ENCODE results near the gene BSCL2. TPM values are rescaled to one million over a fixed set of nuclear protein-coding genes. Genes with fewer than 3 reads are reported as not detected.

BSCL2 gene
- polyA plus RNA-seq, 3 donors: 43.5 to 65.7 (median 63.3) TPM

DNA sequence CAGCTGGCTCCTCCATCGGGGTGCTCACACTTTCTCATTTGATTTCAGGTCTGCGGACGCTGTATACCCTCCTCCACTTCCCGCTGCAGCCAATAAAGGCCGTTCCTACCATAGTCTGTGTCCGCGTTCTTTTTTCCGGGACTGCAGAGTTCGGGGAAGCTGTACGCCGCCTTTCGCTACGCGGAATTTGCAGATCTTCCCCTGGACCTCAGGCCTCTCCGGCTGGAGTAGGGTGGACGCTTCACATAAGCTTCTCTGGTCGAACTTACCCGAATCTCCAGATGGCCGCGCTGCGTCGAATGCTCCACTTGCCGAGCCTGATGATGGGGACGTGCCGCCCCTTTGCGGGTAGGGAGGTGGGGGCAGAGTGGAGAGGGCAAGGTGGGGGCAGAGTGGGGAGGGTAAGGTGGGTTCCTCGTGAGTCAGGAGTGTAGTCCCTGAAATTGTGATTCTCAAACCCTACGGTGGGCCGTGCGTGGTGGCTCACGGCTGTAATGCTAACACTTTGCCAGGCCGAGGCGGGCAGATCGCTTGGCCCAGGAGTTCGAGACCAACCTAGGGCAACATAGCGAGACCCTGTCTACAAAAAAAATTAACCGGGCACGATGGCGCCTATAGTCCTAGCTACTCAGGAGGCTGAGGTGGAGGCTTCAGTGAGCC is 41.5 kb downstream of the BSCL2 start:
- WGBS (ENCODE audit: insufficient coverage): 10% methylated on average over 39 of the region's 39 CpGs
- Mint-ChIP-seq H3K4me3 (peak overlapping the region; percentile 92 to 97), H3K4me1 (peaks cover 47% of the 10 kb centered on the region), H3K27me3 (ENCODE audit: low read depth in 3 of 3) (no peaks in the 10 kb centered on the region), H3K36me3 (peaks cover 14 to 33% of the 10 kb centered on the region in 2 donors), H3K9me3 (no peaks in the 10 kb centered on the region), H3K27ac (peak overlapping the region; percentile 80 to 94 (median 92))
- peaks cover 29 to 32% of the 10 kb centered on the region in 2 donors for H3K4me1 ChIP-seq (ENCODE audit: control insufficient read depth in 1 of 2, insufficient read depth in 2 of 2, low read length in 2 of 2)
- peak overlapping the region; percentile 90 for H3K4me2 ChIP-seq (replicated peaks; ENCODE audit: extremely low read depth, low read length, poor library complexity, severe bottlenecking)
- peak overlapping the region; percentile 70 to 99 (median 99) for H3K4me3 ChIP-seq (replicated peaks in 1 of 3; ENCODE audit: low read depth in 2 of 3, low read length in 3 of 3)
- H3K9ac ChIP-seq (ENCODE audit: insufficient read depth, low read length, poor library complexity, severe bottlenecking): peak overlapping the region; percentile 78
- H4K20me1 ChIP-seq (ENCODE audit: insufficient read depth, low read length): peaks cover 18% of the 10 kb centered on the region
- H3K9me3 ChIP-seq (replicated peaks in 1 of 2; ENCODE audit: control insufficient read depth in 1 of 2, insufficient read depth in 1 of 2, low read length in 2 of 2): no peaks in the 10 kb centered on the region
- peak overlapping the region; percentile 95 for H2AFZ ChIP-seq (ENCODE audit: insufficient read depth, low read depth, low read length, poor library complexity, severe bottlenecking)
- peak overlapping the region; percentile 50 to 86 for H3K27ac ChIP-seq (ENCODE audit: low read depth in 1 of 2, low read length in 2 of 2)
- TF ChIP-seq, protein P1, sequence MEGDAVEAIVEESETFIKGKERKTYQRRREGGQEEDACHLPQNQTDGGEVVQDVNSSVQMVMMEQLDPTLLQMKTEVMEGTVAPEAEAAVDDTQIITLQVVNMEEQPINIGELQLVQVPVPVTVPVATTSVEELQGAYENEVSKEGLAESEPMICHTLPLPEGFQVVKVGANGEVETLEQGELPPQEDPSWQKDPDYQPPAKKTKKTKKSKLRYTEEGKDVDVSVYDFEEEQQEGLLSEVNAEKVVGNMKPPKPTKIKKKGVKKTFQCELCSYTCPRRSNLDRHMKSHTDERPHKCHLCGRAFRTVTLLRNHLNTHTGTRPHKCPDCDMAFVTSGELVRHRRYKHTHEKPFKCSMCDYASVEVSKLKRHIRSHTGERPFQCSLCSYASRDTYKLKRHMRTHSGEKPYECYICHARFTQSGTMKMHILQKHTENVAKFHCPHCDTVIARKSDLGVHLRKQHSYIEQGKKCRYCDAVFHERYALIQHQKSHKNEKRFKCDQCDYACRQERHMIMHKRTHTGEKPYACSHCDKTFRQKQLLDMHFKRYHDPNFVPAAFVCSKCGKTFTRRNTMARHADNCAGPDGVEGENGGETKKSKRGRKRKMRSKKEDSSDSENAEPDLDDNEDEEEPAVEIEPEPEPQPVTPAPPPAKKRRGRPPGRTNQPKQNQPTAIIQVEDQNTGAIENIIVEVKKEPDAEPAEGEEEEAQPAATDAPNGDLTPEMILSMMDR (IDR thresholded peaks at IDR 0.05): no peak
- DNase-seq: peak in 2 of 3 donors; percentile 30 to 43
- peaks cover 10 to 27% of the 10 kb centered on the region in 2 donors for H3K36me3 ChIP-seq (replicated peaks in 1 of 2; ENCODE audit: control insufficient read depth in 1 of 2, insufficient read depth in 2 of 2, low read length in 2 of 2)
- H3K79me2 ChIP-seq (ENCODE audit: insufficient read depth, low read length): peaks cover 58% of the 10 kb centered on the region
- intact Hi-C loops (cut with micrococcal nuclease): loop anchor here in 1 of 2 donors (2.0 kb wide), 1 partner anchor 13 kb away; the partner anchor contains the start of gene UBXN1
- no peaks in the 10 kb centered on the region for H3K27me3 ChIP-seq (ENCODE audit: control insufficient read depth in 2 of 2, insufficient read depth in 2 of 2, low read length in 2 of 2)

DNA sequence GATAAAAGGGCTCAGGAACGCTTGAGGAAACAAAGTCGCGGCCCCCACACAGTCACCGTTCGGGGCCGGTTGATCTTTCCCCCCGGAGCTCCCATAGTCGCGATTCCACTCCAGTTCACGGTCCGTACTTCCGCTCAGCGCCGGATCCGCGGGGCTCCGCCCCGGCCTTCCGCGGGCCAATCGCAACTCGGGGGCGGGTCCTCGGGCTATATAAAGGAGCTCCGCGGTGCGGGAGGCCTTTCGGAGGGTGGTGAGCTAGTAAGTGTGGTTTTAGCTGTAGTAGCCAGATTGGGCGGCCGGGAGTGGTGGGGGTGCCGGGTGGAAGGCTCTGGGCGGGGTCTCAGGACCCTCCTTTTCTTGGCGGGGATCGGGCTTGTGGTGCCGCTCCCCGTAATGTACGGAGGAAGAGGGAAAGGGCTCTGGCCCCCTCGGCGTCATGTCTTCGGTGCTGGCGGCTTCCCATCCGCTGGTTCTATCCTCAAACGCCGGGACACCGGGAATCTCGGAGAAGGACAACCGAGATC is 42.1 kb downstream of the BSCL2 start, which contains the start of the genes C11orf98 and CSKMT:
Gene C11orf98 (minus strand): TSS at position 136 of the 524 bp plus-strand sequence. CDS start 41 bp downstream, at position 95.
Gene CSKMT (plus strand): TSS at position 238 of the 524 bp plus-strand sequence. CDS start 568 bp downstream, outside the sequence.
- Histone ChIP-seq H3K36me3 (replicated peaks in 1 of 2; ENCODE audit: control insufficient read depth in 1 of 2, insufficient read depth in 2 of 2, low read length in 2 of 2) (peaks cover 10 to 27% of the 10 kb centered on the region in 2 donors), H4K20me1 (ENCODE audit: insufficient read depth, low read length) (peaks cover 18% of the 10 kb centered on the region), H3K9ac (ENCODE audit: insufficient read depth, low read length, poor library complexity, severe bottlenecking) (peak within 1 kb of the TSS; percentile 78), H3K79me2 (ENCODE audit: insufficient read depth, low read length) (peaks cover 53% of the 10 kb centered on the region), H3K27me3 (ENCODE audit: control insufficient read depth in 2 of 2, insufficient read depth in 2 of 2, low read length in 2 of 2) (no peaks in the 10 kb centered on the region), H3K27ac (ENCODE audit: low read depth in 1 of 2, low read length in 2 of 2) (peak within 1 kb of the TSS; percentile 66 to 86), H2AFZ (ENCODE audit: insufficient read depth, low read depth, low read length, poor library complexity, severe bottlenecking) (peak within 1 kb of the TSS; percentile 95), H3K4me2 (replicated peaks; ENCODE audit: extremely low read depth, low read length, poor library complexity, severe bottlenecking) (peak within 1 kb of the TSS; percentile 90), H3K4me3 (replicated peaks in 1 of 3; ENCODE audit: low read depth in 2 of 3, low read length in 3 of 3) (peak within 1 kb of the TSS; percentile 70 to 99 (median 99)), H3K4me1 (ENCODE audit: control insufficient read depth in 1 of 2, insufficient read depth in 2 of 2, low read length in 2 of 2) (peaks cover 24 to 28% of the 10 kb centered on the region in 2 donors), H3K9me3 (replicated peaks in 1 of 2; ENCODE audit: control insufficient read depth in 1 of 2, insufficient read depth in 1 of 2, low read length in 2 of 2) (no peaks in the 10 kb centered on the region)
- Mint-ChIP-seq H3K4me1 (peaks cover 42% of the 10 kb centered on the region), H3K27me3 (ENCODE audit: low read depth in 3 of 3) (no peaks in the 10 kb centered on the region), H3K27ac (peak within 1 kb of the TSS; percentile 80 to 94 (median 93)), H3K36me3 (peaks cover 14 to 36% of the 10 kb centered on the region in 2 donors), H3K4me3 (peak within 1 kb of the TSS; percentile 92 to 97), H3K9me3 (no peaks in the 10 kb centered on the region)
- WGBS (ENCODE audit: insufficient coverage): under 1% methylated on average over 46 of the region's 47 CpGs
- peak; percentile 87 to 89 (median 89) for DNase-seq
- intact Hi-C loops (cut with micrococcal nuclease): loop anchor here in 1 of 2 donors (2.0 kb wide), 1 partner anchor 14 kb away; the partner anchor contains the start of gene UBXN1
- TF ChIP-seq, protein P1 (IDR thresholded peaks at IDR 0.05): no peak
